ENCODE measurements around the gene AGPS. TPM values are rescaled to one million over a fixed set of nuclear protein-coding genes. Genes with fewer than 3 reads are reported as not detected.
"Not testable (repeated sequence)": the region's sequence is repeated elsewhere in the genome, so short reads cannot be mapped to it uniquely, and the experiment has no call there.

Gene AGPS
- total RNA-seq, 3 donors from 2014 or later (not counting 1 experiment from before 2014, with no cell fraction given), result 27.4 to 36.0 (median 35.6) TPM

GRCh38 chr2:177448031-177448430 is 55.5 kb downstream of the AGPS start:
- no peaks in the 10 kb centered on the region for H3K27me3 Mint-ChIP-seq (ENCODE audit: low read depth in 2 of 2)
- DNase-seq, result no peak
- H3K27ac ChIP-seq (ENCODE audit: low read length), result no peak overlapping the region
- H3K9me3 ChIP-seq (ENCODE audit: control insufficient read depth, insufficient read depth, low read length), result no peaks in the 10 kb centered on the region
- peaks cover 20% of the 10 kb centered on the region for H3K36me3 ChIP-seq (ENCODE audit: control insufficient read depth, insufficient read depth, low read length)
- TF ChIP-seq CTCF (IDR thresholded peaks at IDR 0.05), result no peak
- no peak overlapping the region for H3K4me3 Mint-ChIP-seq
- no peaks in the 10 kb centered on the region for H3K9me3 Mint-ChIP-seq
- no peaks in the 10 kb centered on the region for H3K4me1 Mint-ChIP-seq
- H3K27me3 ChIP-seq (ENCODE audit: control insufficient read depth, insufficient read depth, low read length), result no peaks in the 10 kb centered on the region
- no peak overlapping the region for H3K27ac Mint-ChIP-seq
- intact Hi-C loops (cut with micrococcal nuclease), result no loop called here
- H3K4me1 ChIP-seq (ENCODE audit: control insufficient read depth, insufficient read depth, low read length), result no peaks in the 10 kb centered on the region
- no peak overlapping the region for H3K4me3 ChIP-seq (ENCODE audit: low read length)
- no peak for ATAC-seq
- H3K36me3 Mint-ChIP-seq, result peaks cover 12% of the 10 kb centered on the region
- no CpG with 5 or more reads among the region's 2 CpGs for WGBS (ENCODE audit: insufficient coverage)

GRCh38 chr2:177449159-177449558 is 56.6 kb downstream of the AGPS start:
- ATAC-seq, result no peak

DNA sequence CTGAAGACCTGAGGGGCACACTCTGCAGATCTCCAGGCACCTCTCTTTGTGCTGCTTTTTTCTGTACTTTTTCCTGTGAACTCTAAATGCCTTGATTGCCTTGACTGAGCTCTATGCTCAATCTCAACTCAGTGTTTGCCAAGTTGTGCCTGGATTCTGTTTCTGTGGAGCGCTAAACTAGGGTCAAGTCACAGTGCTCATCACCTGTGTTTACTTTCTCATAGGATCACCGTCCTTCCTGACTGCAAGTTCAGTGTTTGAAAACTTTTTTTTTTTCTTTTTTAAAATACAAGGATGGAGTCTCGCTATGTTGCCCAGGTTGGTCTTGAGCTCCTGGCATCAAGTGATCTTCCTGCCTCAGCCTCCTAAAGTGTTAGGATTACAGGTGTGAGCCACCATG is 62.6 kb downstream of the AGPS start:
- Histone ChIP-seq H3K27ac (ENCODE audit: low read length) (no peak overlapping the region), H3K27me3 (ENCODE audit: control insufficient read depth, insufficient read depth, low read length) (no peaks in the 10 kb centered on the region), H3K9me3 (ENCODE audit: control insufficient read depth, insufficient read depth, low read length) (no peaks in the 10 kb centered on the region), H3K4me3 (ENCODE audit: low read length) (no peak overlapping the region), H3K36me3 (ENCODE audit: control insufficient read depth, insufficient read depth, low read length) (peaks cover 3% of the 10 kb centered on the region), H3K4me1 (ENCODE audit: control insufficient read depth, insufficient read depth, low read length) (no peaks in the 10 kb centered on the region)
- 96% methylated on average over 3 of the region's 3 CpGs for WGBS (ENCODE audit: insufficient coverage)
- ATAC-seq (no peak), DNase-seq (no peak)
- Mint-ChIP-seq H3K27me3 (ENCODE audit: low read depth in 2 of 2) (no peaks in the 10 kb centered on the region), H3K4me1 (no peaks in the 10 kb centered on the region), H3K36me3 (peaks cover 11% of the 10 kb centered on the region), H3K27ac (no peak overlapping the region), H3K9me3 (no peaks in the 10 kb centered on the region), H3K4me3 (no peak overlapping the region)
- no peak for TF ChIP-seq CTCF (IDR thresholded peaks at IDR 0.05)
- intact Hi-C loops (cut with micrococcal nuclease), result no loop called here

More at GRCh38 chr2:177449159-177449558, 56.6 kb downstream of the AGPS start:
- no peaks in the 10 kb centered on the region for H3K9me3 ChIP-seq (ENCODE audit: control insufficient read depth, insufficient read depth, low read length)
- peaks cover 7% of the 10 kb centered on the region for H3K36me3 Mint-ChIP-seq
- H3K4me3 Mint-ChIP-seq, result no peak overlapping the region
- no peaks in the 10 kb centered on the region for H3K27me3 ChIP-seq (ENCODE audit: control insufficient read depth, insufficient read depth, low read length)
- peaks cover 20% of the 10 kb centered on the region for H3K36me3 ChIP-seq (ENCODE audit: control insufficient read depth, insufficient read depth, low read length)
- no peaks in the 10 kb centered on the region for H3K9me3 Mint-ChIP-seq
- H3K4me1 ChIP-seq (ENCODE audit: control insufficient read depth, insufficient read depth, low read length), result no peaks in the 10 kb centered on the region
- H3K27ac Mint-ChIP-seq, result no peak overlapping the region
- TF ChIP-seq CTCF (IDR thresholded peaks at IDR 0.05), result no peak
- no peak overlapping the region for H3K4me3 ChIP-seq (ENCODE audit: low read length)
- no peaks in the 10 kb centered on the region for H3K4me1 Mint-ChIP-seq
- H3K27ac ChIP-seq (ENCODE audit: low read length), result no peak overlapping the region
- H3K27me3 Mint-ChIP-seq (ENCODE audit: low read depth in 2 of 2), result no peaks in the 10 kb centered on the region
- intact Hi-C loops (cut with micrococcal nuclease), result no loop called here
- WGBS (ENCODE audit: insufficient coverage), result 100% methylated on average over 1 of the region's 2 CpGs
- no peak for DNase-seq

GRCh38 chr2:177459756-177460155 is 67.2 kb downstream of the AGPS start:
- H3K27ac Mint-ChIP-seq; DNase-seq; H3K27ac ChIP-seq (ENCODE audit: low read length); H3K9me3 ChIP-seq (ENCODE audit: control insufficient read depth, insufficient read depth, low read length); H3K4me1 Mint-ChIP-seq; H3K27me3 Mint-ChIP-seq (ENCODE audit: low read depth in 2 of 2); H3K4me3 Mint-ChIP-seq; H3K36me3 ChIP-seq (ENCODE audit: control insufficient read depth, insufficient read depth, low read length); H3K4me3 ChIP-seq (ENCODE audit: low read length); ATAC-seq; intact Hi-C loops (cut with micrococcal nuclease); H3K4me1 ChIP-seq (ENCODE audit: control insufficient read depth, insufficient read depth, low read length); H3K9me3 Mint-ChIP-seq; H3K27me3 ChIP-seq (ENCODE audit: control insufficient read depth, insufficient read depth, low read length): not testable (repeated sequence)
- H3K36me3 Mint-ChIP-seq, result peaks cover 11% of the 10 kb centered on the region
- WGBS (ENCODE audit: insufficient coverage), result no CpG with 5 or more reads among the region's 1 CpG

Data from natural killer cell (primary cell).